Upper lobe of left lung (tissue), 4 donors: ENCODE measurements around the gene SGIP1.
"Not testable (repeated sequence)": the region's sequence is repeated elsewhere in the genome, so short reads cannot be mapped to it uniquely, and the experiment has no call there.

ENCODE experiments used
- CTCF ChIP-seq, 6 experiments: fragments of 450-650 bp in 4 of 6; fragments of 200-600 bp in 2 of 6; sonication (generic) in 2 of 6; IDR thresholded peaks; one replicate each; pipeline ENCODE4 v1.5.1; 2016 to 2019; ENCODE audit warnings: antibody characterized with exemption in 6 of 6
- POLR2A ChIP-seq, 4 donors: fragments of 450-650 bp; IDR thresholded peaks; one replicate each; pipeline ENCODE4 v1.5.1; 2016 to 2017; ENCODE audit warnings: antibody characterized with exemption in 4 of 4, mild to moderate bottlenecking in 2 of 4
- POLR2AphosphoS5 ChIP-seq, 2 donors: sonication (generic); formaldehyde crosslinking; IDR thresholded peaks; one replicate each; pipeline ENCODE4 v1.5.1; 2017; ENCODE audit warnings: antibody characterized with exemption in 2 of 2

GRCh38 chr1:66795839-66796238 is 261.9 kb downstream of the SGIP1 start:
- TF ChIP-seq CTCF, POLR2AphosphoS5, POLR2A (IDR thresholded peaks at IDR 0.05): not testable (repeated sequence)
